Activated T-cell treated with anti-CD3 and anti-CD28 coated beads for 24 hours (primary cell): ENCODE data around the gene ZXDC.

ENCODE experiments used
- DNase-seq: peaks from one replicate; pipeline ENCODE4 v3.0.0-alpha.2; 2020; ENCODE audit warnings: low read depth

The ZXDC gene

GRCh38 chr3:126473292-126474168 is 2.2 kb downstream of the ZXDC start:
- DNase-seq: no peak

GRCh38 chr3:126472277-126473006 is 3.2 kb downstream of the ZXDC start:
- no peak for DNase-seq

- DNase-seq: no peak
Observed at GRCh38 chr3:126469479-126469878, 6.2 kb downstream of the ZXDC start.

GRCh38 chr3:126468028-126468891 is 7.4 kb downstream of the ZXDC start:
- no peak for DNase-seq

- no peak for DNase-seq
Observed at GRCh38 chr3:126467611-126467955, 8.1 kb downstream of the ZXDC start.

- no peak for DNase-seq
Observed at GRCh38 chr3:126466886-126467610, 8.6 kb downstream of the ZXDC start.

- DNase-seq: no peak
Observed at GRCh38 chr3:126465928-126466544, 9.7 kb downstream of the ZXDC start.

- DNase-seq: no peak
Observed at GRCh38 chr3:126464997-126465396, 10.7 kb downstream of the ZXDC start.

GRCh38 chr3:126464494-126464893 is 11.2 kb downstream of the ZXDC start:
- no peak for DNase-seq

- no peak for DNase-seq
Observed at GRCh38 chr3:126464093-126464492, 11.6 kb downstream of the ZXDC start.

GRCh38 chr3:126463521-126463920 is 12.2 kb downstream of the ZXDC start:
- no peak for DNase-seq

GRCh38 chr3:126461450-126462070 is 14.1 kb downstream of the ZXDC start:
- no peak for DNase-seq

- DNase-seq: no peak
Observed at GRCh38 chr3:126460381-126460780, 15.3 kb downstream of the ZXDC start.

GRCh38 chr3:126459763-126460127 is 15.9 kb downstream of the ZXDC start:
- no peak for DNase-seq

- DNase-seq: no peak
Observed at GRCh38 chr3:126459111-126459762, 16.5 kb downstream of the ZXDC start.

- DNase-seq: no peak
Observed at GRCh38 chr3:126456766-126457388, 18.8 kb downstream of the ZXDC start.

- DNase-seq: no peak
Observed at GRCh38 chr3:126456211-126456610, 19.5 kb downstream of the ZXDC start.

GRCh38 chr3:126454437-126455198 is 21.1 kb downstream of the ZXDC start:
- no peak for DNase-seq

GRCh38 chr3:126454025-126454424 is 21.7 kb downstream of the ZXDC start:
- no peak for DNase-seq
